Measurements from ENCODE around the gene PTPRF. TPM values are rescaled to one million over a fixed set of nuclear protein-coding genes. Genes with fewer than 3 reads are reported as not detected.

Gene PTPRF
- total RNA-seq, 1 experiment from 2014 or later: 110 TPM

GRCh38 chr1:43518935-43519686, 11.6 kb upstream of the PTPRF start:
- no TSS peak for BruUV-seq (replicated peaks)
- H3K36me3 ChIP-seq (ENCODE audit: insufficient read depth, low read length, poor library complexity, severe bottlenecking): no peaks in the 10 kb centered on the region
- ChIA-PET CTCF (no interaction called here), POLR2A (ENCODE audit: low non-redundant PET) (no interaction called here)
- no peaks in the 10 kb centered on the region for H3K9me3 ChIP-seq (ENCODE audit: low read depth, low read length, poor library complexity, severe bottlenecking)
- no peak overlapping the region for H3K4me3 ChIP-seq (ENCODE audit: low read depth, low read length, poor library complexity, severe bottlenecking)
- intact Hi-C loops (cut with micrococcal nuclease; ENCODE audit: unreplicated experiment): no loop called here
- no peak overlapping the region for H3K27ac ChIP-seq (ENCODE audit: low read depth, low read length, poor library complexity, severe bottlenecking)
- H3K27me3 ChIP-seq (replicated peaks; ENCODE audit: insufficient read depth, low read depth, low read length, poor library complexity): no peaks in the 10 kb centered on the region
- DNase-seq (ENCODE audit: low spot score): no peak
- TF ChIP-seq EZH2 (IDR thresholded peaks at IDR 0.05; ENCODE audit: borderline replicate concordance, low read depth, low read length, poor library complexity, severe bottlenecking): no peak
- TF ChIP-seq CTCF (conservative IDR thresholded peaks at IDR 0.05; ENCODE audit: low read depth, low read length): no peak
- H3K4me1 ChIP-seq (ENCODE audit: insufficient read depth, low read length, poor library complexity, severe bottlenecking): no peaks in the 10 kb centered on the region

GRCh38 chr1:43520100-43520778, 10.4 kb upstream of the PTPRF start:
- CTCF ChIA-PET: no interaction called here
- POLR2A ChIA-PET (ENCODE audit: low non-redundant PET): no interaction called here
- BruUV-seq (replicated peaks): no TSS peak
- Histone ChIP-seq H3K27ac (ENCODE audit: low read depth, low read length, poor library complexity, severe bottlenecking) (no peak overlapping the region), H3K36me3 (ENCODE audit: insufficient read depth, low read length, poor library complexity, severe bottlenecking) (no peaks in the 10 kb centered on the region), H3K4me3 (ENCODE audit: low read depth, low read length, poor library complexity, severe bottlenecking) (no peak overlapping the region), H3K27me3 (replicated peaks; ENCODE audit: insufficient read depth, low read depth, low read length, poor library complexity) (no peaks in the 10 kb centered on the region), H3K9me3 (ENCODE audit: low read depth, low read length, poor library complexity, severe bottlenecking) (no peaks in the 10 kb centered on the region), H3K4me1 (ENCODE audit: insufficient read depth, low read length, poor library complexity, severe bottlenecking) (no peaks in the 10 kb centered on the region)
- DNase-seq (ENCODE audit: low spot score): no peak
- intact Hi-C loops (cut with micrococcal nuclease; ENCODE audit: unreplicated experiment): loop anchor here (10.0 kb wide), 1 partner anchor 295 kb away; no protein-coding TSS in a partner anchor
- TF ChIP-seq CTCF (conservative IDR thresholded peaks at IDR 0.05; ENCODE audit: low read depth, low read length) (no peak), EZH2 (IDR thresholded peaks at IDR 0.05; ENCODE audit: borderline replicate concordance, low read depth, low read length, poor library complexity, severe bottlenecking) (no peak)

DNA sequence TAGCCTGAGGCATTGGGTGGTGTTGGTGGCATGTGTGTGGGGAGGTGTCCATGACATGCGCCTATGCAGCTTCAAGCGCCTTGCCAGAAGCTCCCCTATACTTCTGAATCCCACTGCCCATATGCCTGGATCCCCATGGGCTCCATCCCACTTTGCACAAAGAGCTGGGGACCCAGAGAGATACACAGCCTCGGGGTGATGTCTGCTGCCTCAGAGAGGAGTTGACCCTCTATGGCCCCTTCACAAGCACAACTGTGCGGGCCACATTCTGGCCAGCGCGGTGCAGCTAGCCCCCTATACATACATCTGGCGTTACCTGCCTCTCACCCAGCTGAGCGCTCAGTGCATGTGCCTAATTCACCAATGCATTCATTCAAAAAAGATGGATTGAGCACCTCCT, 9.6 kb upstream of the PTPRF start:
- Histone ChIP-seq H3K27ac (ENCODE audit: low read depth, low read length, poor library complexity, severe bottlenecking) (no peak overlapping the region), H3K4me3 (ENCODE audit: low read depth, low read length, poor library complexity, severe bottlenecking) (no peak overlapping the region), H3K9me3 (ENCODE audit: low read depth, low read length, poor library complexity, severe bottlenecking) (no peaks in the 10 kb centered on the region), H3K4me1 (ENCODE audit: insufficient read depth, low read length, poor library complexity, severe bottlenecking) (no peaks in the 10 kb centered on the region), H3K36me3 (ENCODE audit: insufficient read depth, low read length, poor library complexity, severe bottlenecking) (no peaks in the 10 kb centered on the region), H3K27me3 (replicated peaks; ENCODE audit: insufficient read depth, low read depth, low read length, poor library complexity) (no peaks in the 10 kb centered on the region)
- no peak for TF ChIP-seq EZH2 (IDR thresholded peaks at IDR 0.05; ENCODE audit: borderline replicate concordance, low read depth, low read length, poor library complexity, severe bottlenecking)
- no peak for TF ChIP-seq CTCF (conservative IDR thresholded peaks at IDR 0.05; ENCODE audit: low read depth, low read length)
- no TSS peak for BruUV-seq (replicated peaks)
- DNase-seq (ENCODE audit: low spot score): no peak
- CTCF ChIA-PET: no interaction called here
- intact Hi-C loops (cut with micrococcal nuclease; ENCODE audit: unreplicated experiment): loop anchor here (10.0 kb wide), 1 partner anchor 296 kb away; no protein-coding TSS in a partner anchor
- POLR2A ChIA-PET (ENCODE audit: low non-redundant PET): no interaction called here
